ENCODE results near the gene KRT39. TPM values are rescaled to one million over a fixed set of nuclear protein-coding genes. Genes with fewer than 3 reads are reported as not detected.

Gene KRT39
- polyA plus RNA-seq, 3 donors = not detected

GRCh38 chr17:40980117-40980516, 13.4 kb upstream of the KRT39 start:
- H3K36me3 ChIP-seq (replicated peaks in 1 of 2; ENCODE audit: control insufficient read depth in 1 of 2, insufficient read depth in 2 of 2, low read length in 2 of 2) = no peaks in the 10 kb centered on the region
- no peaks in the 10 kb centered on the region for H3K9me3 ChIP-seq (replicated peaks in 1 of 2; ENCODE audit: control insufficient read depth in 1 of 2, insufficient read depth in 1 of 2, low read length in 2 of 2)
- no peaks in the 10 kb centered on the region for H3K36me3 Mint-ChIP-seq
- no peaks in the 10 kb centered on the region for H4K20me1 ChIP-seq (ENCODE audit: insufficient read depth, low read length)
- H3K9me3 Mint-ChIP-seq = no peaks in the 10 kb centered on the region
- H3K27ac Mint-ChIP-seq = no peak overlapping the region
- 100% methylated on average over 3 of the region's 3 CpGs for WGBS (ENCODE audit: insufficient coverage)
- H3K4me1 ChIP-seq (ENCODE audit: control insufficient read depth in 1 of 2, insufficient read depth in 2 of 2, low read length in 2 of 2) = no peaks in the 10 kb centered on the region
- H3K4me3 Mint-ChIP-seq = no peak overlapping the region
- peaks cover 0 to 4% of the 10 kb centered on the region in 2 donors for H3K27me3 ChIP-seq (ENCODE audit: control insufficient read depth in 2 of 2, insufficient read depth in 2 of 2, low read length in 2 of 2)
- H3K4me3 ChIP-seq (replicated peaks in 1 of 3; ENCODE audit: low read depth in 2 of 3, low read length in 3 of 3) = no peak overlapping the region
- H3K79me2 ChIP-seq (ENCODE audit: insufficient read depth, low read length) = no peaks in the 10 kb centered on the region
- H3K27me3 Mint-ChIP-seq (ENCODE audit: low read depth in 3 of 3) = peaks cover 6 to 15% (median 13%) of the 10 kb centered on the region in 3 donors
- TF ChIP-seq CTCF (IDR thresholded peaks at IDR 0.05) = no peak
- DNase-seq = no peak
- no peak overlapping the region for H3K9ac ChIP-seq (ENCODE audit: insufficient read depth, low read length, poor library complexity, severe bottlenecking)
- H2AFZ ChIP-seq (ENCODE audit: insufficient read depth, low read depth, low read length, poor library complexity, severe bottlenecking) = no peak overlapping the region
- no peaks in the 10 kb centered on the region for H3K4me1 Mint-ChIP-seq
- no peak overlapping the region for H3K27ac ChIP-seq (ENCODE audit: low read depth in 1 of 2, low read length in 2 of 2)
- H3K4me2 ChIP-seq (replicated peaks; ENCODE audit: extremely low read depth, low read length, poor library complexity, severe bottlenecking) = no peak overlapping the region
- intact Hi-C loops (cut with micrococcal nuclease) = no loop called here

GRCh38 chr17:40978575-40979151, 11.9 kb upstream of the KRT39 start:
- H2AFZ ChIP-seq (ENCODE audit: insufficient read depth, low read depth, low read length, poor library complexity, severe bottlenecking) = no peak overlapping the region
- no peak overlapping the region for H3K27ac ChIP-seq (ENCODE audit: low read depth in 1 of 2, low read length in 2 of 2)
- no peaks in the 10 kb centered on the region for H3K36me3 ChIP-seq (replicated peaks in 1 of 2; ENCODE audit: control insufficient read depth in 1 of 2, insufficient read depth in 2 of 2, low read length in 2 of 2)
- no peak overlapping the region for H3K9ac ChIP-seq (ENCODE audit: insufficient read depth, low read length, poor library complexity, severe bottlenecking)
- no peaks in the 10 kb centered on the region for H4K20me1 ChIP-seq (ENCODE audit: insufficient read depth, low read length)
- TF ChIP-seq CTCF (IDR thresholded peaks at IDR 0.05) = no peak
- no peak overlapping the region for H3K4me3 Mint-ChIP-seq
- intact Hi-C loops (cut with micrococcal nuclease) = no loop called here
- no peaks in the 10 kb centered on the region for H3K9me3 ChIP-seq (replicated peaks in 1 of 2; ENCODE audit: control insufficient read depth in 1 of 2, insufficient read depth in 1 of 2, low read length in 2 of 2)
- H3K36me3 Mint-ChIP-seq = no peaks in the 10 kb centered on the region
- WGBS (ENCODE audit: insufficient coverage) = 96% methylated on average over 13 of the region's 13 CpGs
- H3K79me2 ChIP-seq (ENCODE audit: insufficient read depth, low read length) = no peaks in the 10 kb centered on the region
- peaks cover 3 to 14% (median 9%) of the 10 kb centered on the region in 3 donors for H3K27me3 Mint-ChIP-seq (ENCODE audit: low read depth in 3 of 3)
- H3K4me2 ChIP-seq (replicated peaks; ENCODE audit: extremely low read depth, low read length, poor library complexity, severe bottlenecking) = no peak overlapping the region
- H3K27me3 ChIP-seq (ENCODE audit: control insufficient read depth in 2 of 2, insufficient read depth in 2 of 2, low read length in 2 of 2) = peaks cover 0 to 4% of the 10 kb centered on the region in 2 donors
- H3K4me1 Mint-ChIP-seq = no peaks in the 10 kb centered on the region
- no peak for DNase-seq
- no peaks in the 10 kb centered on the region for H3K4me1 ChIP-seq (ENCODE audit: control insufficient read depth in 1 of 2, insufficient read depth in 2 of 2, low read length in 2 of 2)
- H3K4me3 ChIP-seq (replicated peaks in 1 of 3; ENCODE audit: low read depth in 2 of 3, low read length in 3 of 3) = no peak overlapping the region
- no peak overlapping the region for H3K27ac Mint-ChIP-seq
- no peaks in the 10 kb centered on the region for H3K9me3 Mint-ChIP-seq

Data from CD14-positive monocyte (primary cell).